ENCODE data around the gene TUT4.

DNA sequence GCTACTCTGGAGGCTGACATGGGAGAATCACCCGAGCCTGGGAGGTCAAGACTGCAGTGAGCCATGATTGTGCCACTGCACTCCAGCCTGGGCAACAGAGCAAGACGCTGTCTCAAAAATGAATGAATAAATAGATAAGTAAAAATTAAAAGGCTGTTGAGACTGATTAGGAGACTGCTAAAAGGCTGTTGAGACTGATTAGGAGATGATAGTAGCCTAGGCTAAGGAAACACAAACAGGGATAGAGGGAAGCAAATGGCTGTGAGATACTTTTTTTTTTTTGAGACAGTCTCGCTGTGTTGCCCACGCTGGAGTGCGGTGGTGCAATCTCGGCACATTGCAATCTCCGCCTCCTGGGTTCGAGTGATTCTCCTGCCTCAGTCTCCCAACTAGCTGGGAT is 120.1 kb downstream of the TUT4 start:
- TF ChIP-seq CTCF (IDR thresholded peaks at IDR 0.05; ENCODE audit: insufficient read depth, low read length, poor library complexity, severe bottlenecking) = no peak
- no peak for TF ChIP-seq EZH2phosphoT487 (conservative IDR thresholded peaks at IDR 0.05; ENCODE audit: low read length)

All from SU-DHL-6 (cell line).